Breast epithelium (tissue), 4 donors: ENCODE results near the gene BMP15. TPM values are rescaled to one million over a fixed set of nuclear protein-coding genes. Genes with fewer than 3 reads are reported as not detected.

Experiments used
- DNase-seq, 2 donors: peaks; one replicate each; pipeline ENCODE4 v3.0.0-alpha.2; 2019; ENCODE audit warnings: low spot score in 2 of 2
- H3K27ac ChIP-seq, 2 donors: fragments of 200-600 bp; sonication (generic) in 1 of 2; one replicate each; pipeline ENCODE4 v1.5.1; 2016 to 2019; ENCODE audit warnings: mild to moderate bottlenecking in 1 of 2
- H3K27me3 ChIP-seq, 2 donors: fragments of 200-600 bp; sonication (generic) in 1 of 2; one replicate each; pipeline versions ENCODE4 v1.5.1 to v1.6.0; 2017 to 2019; ENCODE audit warnings: control low read depth in 1 of 2, mild to moderate bottlenecking in 1 of 2
- H3K36me3 ChIP-seq: fragments of 200-600 bp; one replicate; pipeline ENCODE4 v1.5.1; 2019
- H3K4me1 ChIP-seq, 2 donors: fragments of 200-600 bp; sonication (generic); one replicate each; pipeline ENCODE4 v1.5.1; 2016 to 2019; ENCODE audit warnings: control low read depth in 1 of 2
- H3K4me3 ChIP-seq, 3 donors: fragments of 200-600 bp; sonication (generic); 1 replicate in 2 of 3; 2 replicates in 1 of 3; pipeline ENCODE4 v1.5.1; 2016 to 2019; ENCODE audit warnings: mild to moderate bottlenecking in 3 of 3, moderate library complexity in 2 of 3
- H3K9me3 ChIP-seq, 2 donors: fragments of 200-600 bp; sonication (generic) in 1 of 2; one replicate each; pipeline ENCODE4 v1.5.1; 2016 to 2019; ENCODE audit warnings: control low read depth in 1 of 2
- POLR2A ChIP-seq: fragments of 450-650 bp; IDR thresholded peaks from one replicate; pipeline ENCODE4 v1.6.1; 2016; ENCODE audit warnings: antibody characterized with exemption, mild to moderate bottlenecking, moderate library complexity
- POLR2AphosphoS5 ChIP-seq, 3 donors: sonication (generic); formaldehyde crosslinking; IDR thresholded peaks; one replicate each; pipeline ENCODE4 v1.6.1; 2017; ENCODE audit warnings: antibody characterized with exemption in 3 of 3
- intact Hi-C: fragments of 100-400 bp; cut with DNase I; formaldehyde crosslinking; loops from one replicate; pipeline ENCODE4 v1.15.1; 2023; ENCODE audit warnings: low total_unique reads
- total RNA-seq, 3 donors: library from RNA; depleted of rRNA; stranded (reverse); fragments of >200 nt; gene quantifications; one replicate each; pipeline ENCODE4 v1.1.0, GENCODE V29; 2016
- TF ChIP-seq, protein P1 (sequence below), 3 donors: fragments of 450-650 bp; IDR thresholded peaks; one replicate each; pipeline ENCODE4 v1.5.1; 2016 to 2017; ENCODE audit warnings: antibody characterized with exemption in 3 of 3, mild to moderate bottlenecking in 3 of 3, moderate library complexity in 3 of 3

Gene BMP15
- total RNA-seq, 3 donors from 2014 or later = not detected

DNA sequence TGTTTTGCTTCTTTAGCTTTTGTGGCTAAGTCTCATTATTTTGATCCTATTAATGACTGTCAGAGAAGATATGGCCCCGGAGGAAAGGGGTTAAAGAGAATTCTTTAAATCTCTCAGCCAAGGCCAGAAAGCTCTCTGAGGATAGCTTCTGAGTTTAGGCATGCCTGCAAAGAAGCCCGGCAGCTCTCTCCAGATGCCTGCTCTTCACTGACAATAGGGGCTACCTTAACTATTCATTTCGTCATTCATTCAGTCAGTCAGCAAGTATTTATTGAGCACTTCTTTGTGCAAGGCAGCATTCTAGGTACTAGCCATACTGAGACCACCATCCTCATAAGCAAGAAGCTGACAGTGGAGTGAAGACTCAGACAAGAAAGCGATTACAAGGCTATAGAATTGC is 34.0 kb upstream of the BMP15 start:
- TF ChIP-seq POLR2AphosphoS5 (IDR thresholded peaks at IDR 0.05) (no peak), POLR2A (no peak)
- TF ChIP-seq, protein P1, sequence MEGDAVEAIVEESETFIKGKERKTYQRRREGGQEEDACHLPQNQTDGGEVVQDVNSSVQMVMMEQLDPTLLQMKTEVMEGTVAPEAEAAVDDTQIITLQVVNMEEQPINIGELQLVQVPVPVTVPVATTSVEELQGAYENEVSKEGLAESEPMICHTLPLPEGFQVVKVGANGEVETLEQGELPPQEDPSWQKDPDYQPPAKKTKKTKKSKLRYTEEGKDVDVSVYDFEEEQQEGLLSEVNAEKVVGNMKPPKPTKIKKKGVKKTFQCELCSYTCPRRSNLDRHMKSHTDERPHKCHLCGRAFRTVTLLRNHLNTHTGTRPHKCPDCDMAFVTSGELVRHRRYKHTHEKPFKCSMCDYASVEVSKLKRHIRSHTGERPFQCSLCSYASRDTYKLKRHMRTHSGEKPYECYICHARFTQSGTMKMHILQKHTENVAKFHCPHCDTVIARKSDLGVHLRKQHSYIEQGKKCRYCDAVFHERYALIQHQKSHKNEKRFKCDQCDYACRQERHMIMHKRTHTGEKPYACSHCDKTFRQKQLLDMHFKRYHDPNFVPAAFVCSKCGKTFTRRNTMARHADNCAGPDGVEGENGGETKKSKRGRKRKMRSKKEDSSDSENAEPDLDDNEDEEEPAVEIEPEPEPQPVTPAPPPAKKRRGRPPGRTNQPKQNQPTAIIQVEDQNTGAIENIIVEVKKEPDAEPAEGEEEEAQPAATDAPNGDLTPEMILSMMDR (IDR thresholded peaks at IDR 0.05) = no peak
- intact Hi-C loops = no loop called here
- H3K4me1 ChIP-seq = no peaks in the 10 kb centered on the region

DNA sequence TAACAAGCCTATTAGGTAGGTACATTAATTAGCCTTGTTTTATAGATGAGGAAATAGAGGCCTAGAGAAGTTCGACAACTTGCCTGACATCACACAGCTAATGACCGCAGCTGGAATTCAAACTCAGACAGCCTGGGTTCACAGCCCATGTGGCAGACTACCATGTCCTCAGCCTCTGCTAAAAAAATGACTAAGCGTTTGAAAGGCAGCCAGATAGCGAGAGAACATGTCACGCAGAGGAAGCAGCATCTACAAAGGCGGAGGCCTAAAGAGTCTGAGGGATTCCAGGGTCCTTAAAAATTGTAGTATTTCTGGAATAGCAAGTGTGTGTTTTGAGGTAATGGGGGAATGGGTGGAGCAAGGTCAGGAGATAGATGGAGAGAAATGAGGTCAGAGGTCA is 33.2 kb upstream of the BMP15 start:
- no peak for DNase-seq
- H3K27me3 ChIP-seq = peaks cover 0 to 36% of the 10 kb centered on the region in 2 donors
- intact Hi-C loops = no loop called here
- no peaks in the 10 kb centered on the region for H3K36me3 ChIP-seq
- TF ChIP-seq POLR2AphosphoS5 (IDR thresholded peaks at IDR 0.05) = no peak
- TF ChIP-seq, protein P1 (IDR thresholded peaks at IDR 0.05) = no peak
- TF ChIP-seq POLR2A = no peak
- no peak overlapping the region for H3K4me3 ChIP-seq
- H3K27ac ChIP-seq = no peak overlapping the region
- no peaks in the 10 kb centered on the region for H3K4me1 ChIP-seq
- no peaks in the 10 kb centered on the region for H3K9me3 ChIP-seq

More for the DNA sequence above, 34.0 kb upstream of the BMP15 start:
- DNase-seq = no peak
- Histone ChIP-seq H3K27ac (no peak overlapping the region), H3K4me3 (no peak overlapping the region), H3K9me3 (no peaks in the 10 kb centered on the region), H3K27me3 (peaks cover 0 to 41% of the 10 kb centered on the region in 2 donors), H3K36me3 (no peaks in the 10 kb centered on the region)

DNA sequence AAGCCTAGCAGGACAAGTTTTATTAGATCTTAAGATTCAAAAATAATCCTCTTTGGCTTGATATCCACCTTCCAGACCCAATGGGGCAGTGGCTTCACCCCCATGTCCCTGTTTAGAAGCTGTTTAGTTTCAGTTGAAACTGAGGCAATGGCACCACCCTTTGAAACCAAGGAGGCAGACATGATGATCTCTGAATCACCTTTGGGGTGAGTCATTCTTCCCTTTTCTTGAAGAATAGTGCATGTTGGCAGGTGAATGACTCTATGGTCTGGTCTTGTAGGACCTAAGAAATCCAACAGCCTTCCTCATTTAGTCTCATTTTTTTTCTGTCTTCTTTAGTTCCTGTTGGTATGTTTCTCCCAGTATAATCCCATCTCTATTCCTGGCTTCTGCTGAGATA is 29.5 kb upstream of the BMP15 start:
- no peak for DNase-seq
- TF ChIP-seq, protein P1 (IDR thresholded peaks at IDR 0.05) = no peak
- TF ChIP-seq POLR2A (no peak), POLR2AphosphoS5 (IDR thresholded peaks at IDR 0.05) (no peak)

DNA sequence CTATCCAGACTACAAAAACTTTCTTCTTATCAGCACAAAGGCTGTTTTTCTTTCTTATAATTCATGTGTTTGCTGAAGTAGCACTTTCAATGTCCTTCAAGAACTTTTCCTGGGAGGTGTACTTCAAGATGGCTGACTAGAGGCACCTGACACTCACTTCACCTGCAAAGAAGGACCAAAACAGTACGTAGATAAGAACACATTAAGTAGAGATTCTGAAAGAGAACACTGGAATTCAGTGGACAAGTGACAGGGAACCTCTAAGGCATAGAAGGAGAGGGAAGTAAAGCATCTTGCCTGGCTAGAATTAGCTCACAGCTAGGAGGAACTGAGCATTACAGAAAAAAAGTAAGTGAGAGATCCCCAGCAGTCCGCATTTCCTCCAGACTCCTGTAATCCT is 21.7 kb upstream of the BMP15 start:
- H3K36me3 ChIP-seq = no peaks in the 10 kb centered on the region
- H3K9me3 ChIP-seq = peaks cover 0 to 18% of the 10 kb centered on the region in 2 donors
- H3K27me3 ChIP-seq = peaks cover 0 to 23% of the 10 kb centered on the region in 2 donors
- intact Hi-C loops = loop anchor here (5.0 kb wide), 1 partner anchor 1132 kb away; no protein-coding TSS in a partner anchor
- no peak for DNase-seq
- no peak overlapping the region for H3K4me3 ChIP-seq
- H3K4me1 ChIP-seq = no peaks in the 10 kb centered on the region
- no peak overlapping the region for H3K27ac ChIP-seq
- no peak for TF ChIP-seq POLR2AphosphoS5 (IDR thresholded peaks at IDR 0.05)
- TF ChIP-seq POLR2A = no peak
- TF ChIP-seq, protein P1 (IDR thresholded peaks at IDR 0.05) = no peak

More for the DNA sequence above, 29.5 kb upstream of the BMP15 start:
- H3K4me3 ChIP-seq = no peak overlapping the region
- H3K36me3 ChIP-seq = no peaks in the 10 kb centered on the region
- H3K27ac ChIP-seq = no peak overlapping the region
- intact Hi-C loops = no loop called here
- H3K27me3 ChIP-seq = peaks cover 0 to 21% of the 10 kb centered on the region in 2 donors
- H3K9me3 ChIP-seq = no peaks in the 10 kb centered on the region
- no peaks in the 10 kb centered on the region for H3K4me1 ChIP-seq

DNA sequence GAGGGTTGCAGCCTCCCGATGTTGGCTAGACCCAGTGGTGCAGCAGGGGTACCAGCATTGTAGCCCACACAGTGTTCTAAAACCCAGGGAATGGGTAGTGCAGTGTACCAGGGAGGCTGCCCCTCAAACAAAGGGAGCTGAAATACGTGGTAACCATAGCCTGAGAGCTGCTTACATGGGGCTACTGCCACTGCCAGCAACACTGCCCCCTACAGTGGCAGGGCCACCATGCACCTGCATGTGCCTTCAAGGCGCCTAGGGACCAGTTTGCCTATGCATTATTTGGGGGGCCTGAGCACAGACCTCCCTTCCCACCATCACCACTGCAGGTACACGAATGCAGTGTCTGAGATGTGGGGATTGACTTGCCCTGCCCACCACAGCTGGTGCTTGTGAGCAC is 21.0 kb upstream of the BMP15 start:
- Histone ChIP-seq H3K9me3 (peaks cover 0 to 18% of the 10 kb centered on the region in 2 donors), H3K36me3 (no peaks in the 10 kb centered on the region), H3K27me3 (peaks cover 0 to 23% of the 10 kb centered on the region in 2 donors), H3K27ac (no peak overlapping the region), H3K4me1 (no peaks in the 10 kb centered on the region), H3K4me3 (no peak overlapping the region)
- intact Hi-C loops = loop anchor here (5.0 kb wide), 1 partner anchor 1132 kb away; no protein-coding TSS in a partner anchor
- no peak for TF ChIP-seq POLR2AphosphoS5 (IDR thresholded peaks at IDR 0.05)
- TF ChIP-seq, protein P1 (IDR thresholded peaks at IDR 0.05) = no peak
- no peak for TF ChIP-seq POLR2A
- no peak for DNase-seq
